ENCODE results near the gene ABHD1. TPM values are rescaled to one million over a fixed set of nuclear protein-coding genes. Genes with fewer than 3 reads are reported as not detected.

The ABHD1 gene
- total and polyA plus RNA-seq, 12 donors: 0.61 to 6.0 (median 1.5) TPM; not detected in 1

DNA sequence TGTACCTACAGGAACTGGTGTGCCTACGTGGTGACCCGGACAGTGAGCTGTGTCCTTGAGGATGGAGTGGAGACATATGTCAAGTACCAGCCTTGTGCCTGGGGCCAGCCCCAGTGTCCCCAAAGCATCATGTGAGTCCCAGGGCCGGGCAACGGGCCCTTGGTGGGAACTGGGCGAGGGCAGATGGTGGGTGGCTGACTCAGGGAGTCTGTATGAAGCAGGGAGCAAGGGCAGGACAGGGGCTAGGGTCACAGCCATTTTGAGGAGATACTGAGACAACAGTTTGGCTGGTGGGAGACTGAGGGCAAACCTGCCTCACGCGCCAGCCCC lies 43.5 kb upstream of the ABHD1 start:
- TF ChIP-seq POLR2A (IDR thresholded peaks at IDR 0.05): no peak
- TF ChIP-seq, protein P1, sequence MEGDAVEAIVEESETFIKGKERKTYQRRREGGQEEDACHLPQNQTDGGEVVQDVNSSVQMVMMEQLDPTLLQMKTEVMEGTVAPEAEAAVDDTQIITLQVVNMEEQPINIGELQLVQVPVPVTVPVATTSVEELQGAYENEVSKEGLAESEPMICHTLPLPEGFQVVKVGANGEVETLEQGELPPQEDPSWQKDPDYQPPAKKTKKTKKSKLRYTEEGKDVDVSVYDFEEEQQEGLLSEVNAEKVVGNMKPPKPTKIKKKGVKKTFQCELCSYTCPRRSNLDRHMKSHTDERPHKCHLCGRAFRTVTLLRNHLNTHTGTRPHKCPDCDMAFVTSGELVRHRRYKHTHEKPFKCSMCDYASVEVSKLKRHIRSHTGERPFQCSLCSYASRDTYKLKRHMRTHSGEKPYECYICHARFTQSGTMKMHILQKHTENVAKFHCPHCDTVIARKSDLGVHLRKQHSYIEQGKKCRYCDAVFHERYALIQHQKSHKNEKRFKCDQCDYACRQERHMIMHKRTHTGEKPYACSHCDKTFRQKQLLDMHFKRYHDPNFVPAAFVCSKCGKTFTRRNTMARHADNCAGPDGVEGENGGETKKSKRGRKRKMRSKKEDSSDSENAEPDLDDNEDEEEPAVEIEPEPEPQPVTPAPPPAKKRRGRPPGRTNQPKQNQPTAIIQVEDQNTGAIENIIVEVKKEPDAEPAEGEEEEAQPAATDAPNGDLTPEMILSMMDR (IDR thresholded peaks at IDR 0.05): no peak
- Histone ChIP-seq H3K4me3 (peak overlapping the region in 2 of 4 donors; percentile 0 to 51), H3K27ac (peak overlapping the region in 2 of 5 donors; percentile 80 to 81), H3K4me1 (replicated peaks in 1 of 2) (peaks cover 8 to 26% of the 10 kb centered on the region in 2 donors), H3K9me3 (replicated peaks in 1 of 3) (no peaks in the 10 kb centered on the region), H3K27me3 (no peaks in the 10 kb centered on the region), H3K36me3 (replicated peaks in 1 of 2) (peaks cover 0 to 6% of the 10 kb centered on the region in 2 donors)
- peak in 1 of 7 donors; percentile 60 for DNase-seq
- intact Hi-C loops (cut with DNase I): loop anchor here (5.0 to 10.0 kb wide), 4 partner anchors 45 to 115 kb away; partner anchors contain the start of gene TMEM214 (in 2 of the 2)
- 56 to 81% (median 68%) methylated on average over 7 of the region's 7 CpGs for WGBS, 4 donors

DNA sequence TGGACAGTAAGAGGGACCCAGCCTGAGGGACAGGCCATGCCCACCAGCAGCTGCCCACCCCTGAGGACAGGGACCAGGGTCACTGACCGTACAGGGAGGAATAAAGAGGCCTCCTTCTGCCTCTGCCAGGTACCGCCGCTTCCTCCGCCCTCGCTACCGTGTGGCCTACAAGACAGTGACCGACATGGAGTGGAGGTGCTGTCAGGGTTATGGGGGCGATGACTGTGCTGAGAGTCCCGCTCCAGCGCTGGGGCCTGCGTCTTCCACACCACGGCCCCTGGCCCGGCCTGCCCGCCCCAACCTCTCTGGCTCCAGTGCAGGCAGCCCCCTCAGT lies 43.0 kb upstream of the ABHD1 start:
- no peak for DNase-seq
- Histone ChIP-seq H3K36me3 (replicated peaks in 1 of 2) (peaks cover 0 to 6% of the 10 kb centered on the region in 2 donors), H3K4me3 (peak overlapping the region in 1 of 4 donors; percentile 51), H3K27ac (peak overlapping the region in 2 of 5 donors; percentile 80 to 81), H3K4me1 (replicated peaks in 1 of 2) (peaks cover 12 to 26% of the 10 kb centered on the region in 2 donors), H3K27me3 (no peaks in the 10 kb centered on the region), H3K9me3 (replicated peaks in 1 of 3) (no peaks in the 10 kb centered on the region)
- no peak for TF ChIP-seq POLR2A (IDR thresholded peaks at IDR 0.05)
- TF ChIP-seq, protein P1 (IDR thresholded peaks at IDR 0.05): no peak
- intact Hi-C loops (cut with DNase I): loop anchor here (5.0 to 10.0 kb wide), 4 partner anchors 46 to 116 kb away; partner anchors contain the start of gene TMEM214 (in 2 of the 2)
- 81 to 90% (median 88%) methylated on average over 9 to 14 of the region's 14 CpGs for WGBS, 4 donors

DNA sequence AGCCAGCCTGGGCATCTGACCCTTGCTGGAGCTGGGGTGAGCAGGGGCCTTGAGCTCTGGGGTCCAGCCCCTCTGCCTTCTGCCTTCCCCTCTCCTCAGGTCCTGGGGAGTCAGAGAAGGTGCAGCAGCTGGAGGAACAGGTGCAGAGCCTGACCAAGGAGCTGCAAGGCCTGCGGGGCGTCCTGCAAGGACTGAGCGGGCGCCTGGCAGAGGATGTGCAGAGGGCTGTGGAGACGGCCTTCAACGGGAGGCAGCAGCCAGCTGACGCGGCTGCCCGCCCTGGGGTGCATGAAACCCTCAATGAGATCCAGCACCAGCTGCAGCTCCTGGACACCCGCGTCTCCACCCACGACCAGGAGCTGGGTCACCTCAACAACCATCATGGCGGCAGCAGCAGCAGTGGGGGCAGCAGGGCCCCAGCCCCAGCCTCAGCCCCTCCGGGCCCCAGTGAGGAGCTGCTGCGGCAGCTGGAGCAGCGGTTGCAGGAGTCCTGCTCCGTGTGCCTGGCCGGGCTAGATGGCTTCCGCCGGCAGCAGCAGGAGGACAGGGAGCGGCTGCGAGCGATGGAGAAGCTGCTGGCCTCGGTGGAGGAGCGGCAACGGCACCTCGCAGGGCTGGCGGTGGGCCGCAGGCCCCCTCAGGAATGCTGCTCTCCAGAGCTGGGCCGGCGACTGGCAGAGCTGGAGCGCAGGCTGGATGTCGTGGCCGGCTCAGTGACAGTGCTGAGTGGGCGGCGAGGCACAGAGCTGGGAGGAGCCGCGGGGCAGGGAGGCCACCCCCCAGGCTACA lies 41.4 kb upstream of the ABHD1 start:
- Histone ChIP-seq H3K27ac (peak overlapping the region in 2 of 5 donors; percentile 61 to 68), H3K4me1 (replicated peaks in 1 of 2) (peaks cover 15 to 38% of the 10 kb centered on the region in 2 donors), H3K9me3 (replicated peaks in 1 of 3) (no peaks in the 10 kb centered on the region), H3K27me3 (no peaks in the 10 kb centered on the region), H3K36me3 (replicated peaks in 1 of 2) (peaks cover 0 to 6% of the 10 kb centered on the region in 2 donors), H3K4me3 (no peak overlapping the region)
- intact Hi-C loops (cut with DNase I): loop anchor here (5.0 to 10.0 kb wide), 4 partner anchors 47 to 117 kb away; partner anchors contain the start of gene TMEM214 (in 2 of the 2)
- TF ChIP-seq, protein P1 (IDR thresholded peaks at IDR 0.05): no peak
- TF ChIP-seq POLR2A (IDR thresholded peaks at IDR 0.05): no peak
- DNase-seq: no peak
- 77 to 90% (median 84%) methylated on average over 7 to 38 of the region's 38 CpGs for WGBS, 4 donors

DNA sequence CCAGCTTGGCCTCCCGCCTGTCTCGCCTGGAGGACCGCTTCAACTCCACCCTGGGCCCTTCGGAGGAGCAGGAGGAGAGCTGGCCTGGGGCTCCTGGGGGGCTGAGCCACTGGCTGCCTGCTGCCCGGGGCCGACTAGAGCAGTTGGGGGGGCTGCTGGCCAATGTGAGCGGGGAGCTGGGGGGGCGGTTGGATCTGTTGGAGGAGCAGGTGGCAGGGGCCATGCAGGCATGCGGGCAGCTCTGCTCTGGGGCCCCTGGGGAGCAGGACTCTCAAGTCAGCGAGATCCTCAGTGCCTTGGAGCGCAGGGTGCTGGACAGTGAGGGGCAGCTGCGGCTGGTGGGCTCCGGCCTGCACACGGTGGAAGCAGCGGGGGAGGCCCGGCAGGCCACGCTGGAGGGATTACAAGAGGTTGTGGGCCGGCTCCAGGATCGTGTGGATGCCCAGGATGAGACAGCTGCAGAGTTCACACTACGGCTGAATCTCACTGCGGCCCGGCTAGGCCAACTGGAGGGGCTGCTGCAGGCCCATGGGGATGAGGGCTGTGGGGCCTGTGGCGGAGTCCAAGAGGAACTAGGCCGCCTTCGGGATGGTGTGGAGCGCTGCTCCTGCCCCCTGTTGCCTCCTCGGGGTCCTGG lies 40.7 kb upstream of the ABHD1 start:
- 77 to 88% (median 85%) methylated on average over 14 to 27 of the region's 27 CpGs for WGBS, 4 donors
- intact Hi-C loops (cut with DNase I): loop anchor here (5.0 to 10.0 kb wide), 4 partner anchors 48 to 118 kb away; partner anchors contain the start of gene TMEM214 (in 2 of the 2)
- Histone ChIP-seq H3K4me3 (no peak overlapping the region), H3K9me3 (replicated peaks in 1 of 3) (no peaks in the 10 kb centered on the region), H3K27me3 (no peaks in the 10 kb centered on the region), H3K27ac (no peak overlapping the region), H3K4me1 (replicated peaks in 1 of 2) (peaks cover 19 to 37% of the 10 kb centered on the region in 2 donors), H3K36me3 (replicated peaks in 1 of 2) (peaks cover 0 to 6% of the 10 kb centered on the region in 2 donors)
- no peak for DNase-seq
- no peak for TF ChIP-seq POLR2A (IDR thresholded peaks at IDR 0.05)
- TF ChIP-seq, protein P1 (IDR thresholded peaks at IDR 0.05): no peak

All from adrenal gland (tissue), 12 donors.